HCT116 (cell line): ENCODE results near the gene AOPEP.

Experiments
- CEBPB ChIP-seq: IDR thresholded peaks from 2 replicates; pipeline ENCODE4 v1.6.1; 2012; ENCODE audit warnings: low read depth
- CTCF ChIP-seq, 3 experiments: fragments of 200-600 bp in 1 of 3; sonication (generic) in 1 of 3; IDR thresholded peaks in 2 of 3; conservative IDR thresholded peaks in 1 of 3; 2 replicates each; pipeline ENCODE4 v1.5.1; 2012 to 2017; ENCODE audit warnings: low read depth in 2 of 3, low read length in 2 of 3, antibody characterized with exemption in 1 of 3, borderline replicate concordance in 1 of 3, control low read depth in 1 of 3, mild to moderate bottlenecking in 1 of 3, mixed read lengths in 1 of 3, mixed run types in 1 of 3, moderate library complexity in 1 of 3; ENCODE audit not compliant: insufficient read depth in 1 of 3
- EZH2 ChIP-seq: fragments of 200-600 bp; sonication (generic); IDR thresholded peaks from 2 replicates; pipeline ENCODE4 v1.6.1; 2017; ENCODE audit warnings: antibody characterized with exemption, mixed run types
- EZH2phosphoT487 ChIP-seq: fragments of 200-600 bp; IDR thresholded peaks from 2 replicates; pipeline ENCODE4 v1.6.1; 2018; ENCODE audit warnings: antibody characterized with exemption, borderline replicate concordance
- POLR2A ChIP-seq: IDR thresholded peaks from 2 replicates; pipeline ENCODE4 v1.7.0; 2011; ENCODE audit warnings: borderline replicate concordance; ENCODE audit not compliant: insufficient read depth, insufficient read length; ENCODE audit errors: extremely low read depth
- POLR2AphosphoS5 ChIP-seq: IDR thresholded peaks from 2 replicates; pipeline ENCODE4 v1.6.1; 2011; ENCODE audit warnings: mild to moderate bottlenecking, low read depth, low read length, moderate library complexity
- RAD21 ChIP-seq: IDR thresholded peaks from 2 replicates; pipeline ENCODE4 v1.6.1; 2012; ENCODE audit warnings: low read depth, mild to moderate bottlenecking
- REST ChIP-seq: IDR thresholded peaks from 2 replicates; pipeline ENCODE4 v1.6.1; 2012; ENCODE audit warnings: low read depth
- SIN3A ChIP-seq: IDR thresholded peaks from 2 replicates; pipeline ENCODE4 v1.6.1; 2012; ENCODE audit warnings: low read depth
- SP1 ChIP-seq: IDR thresholded peaks from 2 replicates; pipeline ENCODE4 v1.6.1; 2012; ENCODE audit warnings: low read depth
- SRF ChIP-seq: IDR thresholded peaks from 2 replicates; pipeline ENCODE4 v1.6.1; 2012; ENCODE audit warnings: low read depth
- TCF7L2 ChIP-seq: IDR thresholded peaks from 2 replicates; pipeline ENCODE4 v1.7.0; 2011; ENCODE audit warnings: borderline replicate concordance, inconsistent platforms; ENCODE audit not compliant: insufficient read depth, insufficient read length; ENCODE audit errors: extremely low read depth
- YY1 ChIP-seq: IDR thresholded peaks from 2 replicates; pipeline ENCODE4 v1.6.1; 2011; ENCODE audit warnings: low read length, low read depth, moderate library complexity, mild to moderate bottlenecking; ENCODE audit not compliant: insufficient replicate concordance; ENCODE audit errors: extremely low read depth

GRCh38 chr9:95031711-95032461 lies 305.4 kb downstream of the AOPEP start:
- TF ChIP-seq EZH2phosphoT487: no peak
- TF ChIP-seq CTCF (IDR thresholded peaks at IDR 0.05 in 2 of 3, conservative IDR thresholded peaks at IDR 0.05 in 1 of 3; ENCODE audit: borderline replicate concordance in 1 of 3, insufficient read depth in 1 of 3, low read depth in 2 of 3, low read length in 2 of 3): no peak
- no peak for TF ChIP-seq SP1
- no peak for TF ChIP-seq POLR2A
- no peak for TF ChIP-seq POLR2AphosphoS5
- no peak for TF ChIP-seq SRF
- no peak for TF ChIP-seq YY1
- TF ChIP-seq SIN3A: no peak
- TF ChIP-seq TCF7L2: no peak
- no peak for TF ChIP-seq CEBPB
- TF ChIP-seq EZH2: no peak
- TF ChIP-seq REST: no peak
- TF ChIP-seq RAD21: no peak
